H1 (cell line): ENCODE data around the gene PMS2. TPM values are rescaled to one million over a fixed set of nuclear protein-coding genes. Genes with fewer than 3 reads are reported as not detected.

Experiments
- CTCF ChIA-PET: fragments of 300-600 bp; sonication (Branson Sonifier 250); formaldehyde crosslinking; loops from one replicate; lab custom pipeline; 2021; ENCODE audit not compliant: partially characterized antibody; lab: Charles Lee
- POLR2A ChIA-PET: fragments of 300-600 bp; sonication (Branson Sonifier 250); formaldehyde crosslinking; loops from one replicate; lab custom pipeline; 2021; ENCODE audit warnings: inconsistent platforms; ENCODE audit not compliant: partially characterized antibody; lab: Charles Lee
- DNase-seq, 2 experiments: peaks; one replicate each; pipeline versions ENCODE4 v3.0.0 to v3.0.0-alpha.2; 2010 to 2022; ENCODE audit warnings: low spot score in 2 of 2, low read depth in 1 of 2, mixed read lengths in 1 of 2
- FAIRE-seq: peaks from 2 replicates; lab custom pipeline; 2011; peaks lifted over from hg19 to GRCh38; lab: Jason Lieb, UNC
- H2AFZ ChIP-seq: 2 replicates; pipeline ENCODE4 v1.8.1; 2012; ENCODE audit warnings: low read length, inconsistent platforms
- H2AK5ac ChIP-seq: 2 replicates; pipeline ENCODE4 v1.6.1; 2013; ENCODE audit warnings: low read depth, low read length
- H2BK120ac ChIP-seq: replicated peaks from 2 replicates; pipeline ENCODE3; 2013; ENCODE audit warnings: low read depth, low read length, inconsistent platforms
- H2BK12ac ChIP-seq: 2 replicates; pipeline ENCODE4 v1.6.1; 2013; ENCODE audit warnings: low read depth, low read length
- H2BK15ac ChIP-seq: 2 replicates; pipeline ENCODE4 v1.6.1; 2013; ENCODE audit warnings: low read length
- H2BK20ac ChIP-seq: 2 replicates; pipeline ENCODE4 v1.6.1; 2013; ENCODE audit warnings: low read length
- H2BK5ac ChIP-seq: 2 replicates; pipeline ENCODE4 v1.6.1; 2013; ENCODE audit warnings: low read depth, low read length
- H3K14ac ChIP-seq: 2 replicates; pipeline ENCODE4 v1.6.1; 2013; ENCODE audit warnings: inconsistent platforms; ENCODE audit not compliant: insufficient read length
- H3K18ac ChIP-seq: 2 replicates; pipeline ENCODE4 v1.6.1; 2013; ENCODE audit warnings: low read length; ENCODE audit errors: extremely low read depth
- H3K23ac ChIP-seq: 2 replicates; pipeline ENCODE4 v1.6.1; 2013; ENCODE audit warnings: inconsistent platforms; ENCODE audit not compliant: insufficient read length
- H3K23me2 ChIP-seq: 2 replicates; pipeline ENCODE4 v1.6.1; 2013; ENCODE audit warnings: low read depth, low read length
- H3K27ac ChIP-seq: 2 replicates; pipeline ENCODE4 v1.6.1; 2011; ENCODE audit warnings: low read depth, low read length, inconsistent platforms
- H3K27me3 ChIP-seq, 4 experiments: replicated peaks in 1 of 4; 1 replicate in 1 of 4; 2 replicates in 3 of 4; pipeline versions ENCODE4 v1.6.1 to v1.8.1; 2011 to 2013; ENCODE audit warnings: low read length in 3 of 4, mild to moderate bottlenecking in 3 of 4, inconsistent platforms in 2 of 4, mixed read lengths in 2 of 4, moderate library complexity in 1 of 4; ENCODE audit not compliant: control insufficient read depth in 3 of 4, insufficient read depth in 3 of 4; ENCODE audit errors: extremely low read depth in 1 of 4
- H3K36me3 ChIP-seq, 4 experiments: 2 replicates each; pipeline versions ENCODE4 v1.6.1 to v1.8.1; 2011 to 2013; ENCODE audit warnings: mild to moderate bottlenecking in 4 of 4, low read length in 3 of 4, moderate library complexity in 2 of 4, control low read depth in 1 of 4, inconsistent platforms in 1 of 4; ENCODE audit not compliant: insufficient read depth in 4 of 4, control insufficient read depth in 2 of 4
- H3K4ac ChIP-seq: replicated peaks from 2 replicates; pipeline ENCODE3; 2013; ENCODE audit warnings: low read length, low read depth, mixed read lengths, inconsistent platforms; ENCODE audit not compliant: insufficient read length
- H3K4me1 ChIP-seq, 4 experiments: replicated peaks in 1 of 4; 1 replicate in 1 of 4; 2 replicates in 3 of 4; pipeline versions ENCODE4 v1.6.1 to v1.8.1; 2011 to 2013; ENCODE audit warnings: low read length in 3 of 4, inconsistent platforms in 2 of 4, mixed read lengths in 1 of 4; ENCODE audit not compliant: insufficient read depth in 4 of 4, control insufficient read depth in 3 of 4
- H3K4me2 ChIP-seq, 2 experiments: 2 replicates each; pipeline versions ENCODE4 v1.6.1 to v1.8.1; 2011 to 2013; ENCODE audit warnings: low read depth in 2 of 2, low read length in 2 of 2, control low read depth in 1 of 2, inconsistent platforms in 1 of 2, mild to moderate bottlenecking in 1 of 2; ENCODE audit not compliant: insufficient read depth in 1 of 2
- H3K4me3 ChIP-seq, 4 experiments: fragments of 200-600, 300-600 bp in 1 of 4; sonication (generic), shearing (Covaris generic), sonication (Bioruptor Twin) in 1 of 4; 2 replicates each; pipeline versions ENCODE4 v1.5.1 to v1.8.1; 2011 to 2016; ENCODE audit warnings: low read length in 4 of 4, low read depth in 3 of 4, control low read depth in 2 of 4, inconsistent platforms in 2 of 4, mild to moderate bottlenecking in 2 of 4, mixed read lengths in 1 of 4, moderate library complexity in 1 of 4; ENCODE audit not compliant: insufficient read depth in 2 of 4; ENCODE audit errors: extremely low read depth in 1 of 4
- H3K56ac ChIP-seq: replicated peaks from 2 replicates; pipeline ENCODE3; 2013; ENCODE audit warnings: low read depth, mild to moderate bottlenecking, mixed read lengths, low read length, inconsistent platforms; ENCODE audit not compliant: insufficient read length
- H3K79me1 ChIP-seq: 2 replicates; pipeline ENCODE4 v1.6.1; 2013; ENCODE audit warnings: low read depth, low read length, control low read depth
- H3K79me2 ChIP-seq, 2 experiments: 2 replicates each; pipeline versions ENCODE4 v1.6.1 to v1.8.1; 2012 to 2013; ENCODE audit warnings: low read length in 2 of 2, mild to moderate bottlenecking in 2 of 2, inconsistent platforms in 1 of 2; ENCODE audit not compliant: insufficient read depth in 2 of 2, control insufficient read depth in 1 of 2
- H3K9ac ChIP-seq, 4 experiments: replicated peaks in 1 of 4; 1 replicate in 1 of 4; 2 replicates in 3 of 4; pipeline versions ENCODE4 v1.6.1 to v1.8.1; 2011 to 2013; ENCODE audit warnings: low read depth in 3 of 4, low read length in 3 of 4, control low read depth in 2 of 4, mild to moderate bottlenecking in 2 of 4, moderate library complexity in 2 of 4, inconsistent platforms in 1 of 4; ENCODE audit errors: extremely low read depth in 1 of 4
- H3K9me3 ChIP-seq, 2 experiments: 2 replicates each; pipeline versions ENCODE4 v1.6.1 to v1.8.1; 2012 to 2013; ENCODE audit warnings: mild to moderate bottlenecking in 2 of 2, moderate library complexity in 2 of 2, control low read depth in 1 of 2, inconsistent platforms in 1 of 2, low read depth in 1 of 2, low read length in 1 of 2, mixed read lengths in 1 of 2; ENCODE audit not compliant: insufficient read depth in 2 of 2
- H4K20me1 ChIP-seq, 2 experiments: replicated peaks in 1 of 2; 2 replicates each; pipeline versions ENCODE3 to v1.8.1; 2011 to 2013; ENCODE audit warnings: inconsistent platforms in 2 of 2, low read length in 2 of 2, mild to moderate bottlenecking in 1 of 2; ENCODE audit not compliant: insufficient read depth in 2 of 2, control insufficient read depth in 1 of 2
- H4K5ac ChIP-seq: 2 replicates; pipeline ENCODE4 v1.6.1; 2013; ENCODE audit warnings: low read length, low read depth, mixed read lengths, inconsistent platforms; ENCODE audit not compliant: insufficient read length
- H4K8ac ChIP-seq: 2 replicates; pipeline ENCODE4 v1.8.0; 2013; ENCODE audit warnings: mild to moderate bottlenecking, moderate library complexity, low read length, inconsistent platforms; ENCODE audit not compliant: insufficient read depth; ENCODE audit errors: extremely low read depth
- H4K91ac ChIP-seq: replicated peaks from 2 replicates; pipeline ENCODE3; 2013; ENCODE audit warnings: low read length, mixed read lengths, inconsistent platforms; ENCODE audit not compliant: insufficient read length
- ASH2L ChIP-seq: fragments of 200-600, 300-600 bp; sonication (generic); IDR thresholded peaks from one replicate; pipeline ENCODE4 v1.7.1; 2017; ENCODE audit warnings: low read length
- ATF3 ChIP-seq: IDR thresholded peaks from 2 replicates; pipeline ENCODE4 v1.6.1; 2011; ENCODE audit warnings: low read depth, mild to moderate bottlenecking, low read length; ENCODE audit not compliant: insufficient read depth
- BCL11A ChIP-seq, 2 experiments: IDR thresholded peaks; one replicate each; pipeline ENCODE4 v1.6.1; 2011; ENCODE audit warnings: low read depth in 2 of 2, low read length in 2 of 2, mild to moderate bottlenecking in 2 of 2
- FOSL1 ChIP-seq: IDR thresholded peaks from 2 replicates; pipeline ENCODE4 v1.6.1; 2011; ENCODE audit warnings: mild to moderate bottlenecking, low read depth, low read length, moderate library complexity; ENCODE audit not compliant: insufficient read depth
- HDAC2 ChIP-seq, 2 experiments: fragments of 300-600 bp in 1 of 2; sonication (generic) in 1 of 2; IDR thresholded peaks; 2 replicates each; pipeline ENCODE4 v1.6.1; 2011 to 2012; ENCODE audit warnings: low read depth in 2 of 2, low read length in 2 of 2, mild to moderate bottlenecking in 2 of 2, moderate library complexity in 2 of 2, borderline replicate concordance in 1 of 2, inconsistent platforms in 1 of 2
- RNF2 ChIP-seq: fragments of 200-900, 300-1000 bp; sonication (generic); IDR thresholded peaks from 2 replicates; pipeline ENCODE4 v1.7.1; 2016; ENCODE audit warnings: borderline replicate concordance, low read depth, mild to moderate bottlenecking, antibody characterized with exemption, low read length; ENCODE audit not compliant: poor library complexity, severe bottlenecking; ENCODE audit errors: missing control alignments
- RXRA ChIP-seq: IDR thresholded peaks from 2 replicates; pipeline ENCODE4 v1.6.1; 2011; ENCODE audit warnings: low read depth, mild to moderate bottlenecking, low read length, moderate library complexity; ENCODE audit not compliant: insufficient read depth
- SIRT6 ChIP-seq: IDR thresholded peaks from one replicate; pipeline ENCODE4 v1.7.1; 2012; ENCODE audit warnings: low read length, inconsistent platforms
- SP4 ChIP-seq: IDR thresholded peaks from 2 replicates; pipeline ENCODE4 v1.6.1; 2012; ENCODE audit warnings: low read length, inconsistent platforms
- WGBS, 2 experiments: shearing (Covaris generic) in 1 of 2; methylation state at CpG; one replicate each; pipeline versions ENCODE4 v1.1.6 to v1.1.7; 2013 to 2015; ENCODE audit warnings: low lambda C conversion rate in 2 of 2, mixed read lengths in 2 of 2, inconsistent platforms in 1 of 2, low coverage in 1 of 2, missing lambda C conversion rate in 1 of 2; ENCODE audit not compliant: insufficient replicate concordance in 2 of 2, insufficient coverage in 1 of 2, insufficient read length in 1 of 2; ENCODE audit errors: extremely low coverage in 1 of 2, missing lambda C conversion rate in 1 of 2; 5-methylcytosine and 5-hydroxymethylcytosine counted together
- polyA plus RNA-seq, 7 experiments: library from polyadenylated mRNA; depleted of rRNA in 3 of 7; stranded (reverse) in 5 of 7; unstranded in 2 of 7; fragments of >200 nt in 5 of 7; fragments of 200-250 nt in 2 of 7; gene quantifications; 1 replicate in 5 of 7; 2 replicates in 1 of 7; 4 replicates in 1 of 7; pipeline versions ENCODE4 v1.2.1 to v1.2.3, GENCODE V29; 2011 to 2013; ENCODE audit warnings: missing spikeins in 2 of 7, mixed read lengths in 2 of 7
- total RNA-seq: library from RNA; stranded (reverse); fragmentation: NEBNext Ultra II Directional; extraction: Animal tissue kit (Norgen Biotek cat#: 25700); gene quantifications from 2 replicates; pipeline ENCODE4 v1.2.1, GENCODE V29; 2021
- TF ChIP-seq, protein P1 (sequence below): IDR thresholded peaks from 2 replicates; pipeline ENCODE4 v1.6.1; 2011; ENCODE audit warnings: low read length, improper control_type of control experiment

The PMS2 gene
- total and polyA plus RNA-seq, 2 of the 8 experiments (the other 6 are each of a cell fraction or from before 2014, with no cell fraction given): 4.8 to 12.1 TPM

DNA sequence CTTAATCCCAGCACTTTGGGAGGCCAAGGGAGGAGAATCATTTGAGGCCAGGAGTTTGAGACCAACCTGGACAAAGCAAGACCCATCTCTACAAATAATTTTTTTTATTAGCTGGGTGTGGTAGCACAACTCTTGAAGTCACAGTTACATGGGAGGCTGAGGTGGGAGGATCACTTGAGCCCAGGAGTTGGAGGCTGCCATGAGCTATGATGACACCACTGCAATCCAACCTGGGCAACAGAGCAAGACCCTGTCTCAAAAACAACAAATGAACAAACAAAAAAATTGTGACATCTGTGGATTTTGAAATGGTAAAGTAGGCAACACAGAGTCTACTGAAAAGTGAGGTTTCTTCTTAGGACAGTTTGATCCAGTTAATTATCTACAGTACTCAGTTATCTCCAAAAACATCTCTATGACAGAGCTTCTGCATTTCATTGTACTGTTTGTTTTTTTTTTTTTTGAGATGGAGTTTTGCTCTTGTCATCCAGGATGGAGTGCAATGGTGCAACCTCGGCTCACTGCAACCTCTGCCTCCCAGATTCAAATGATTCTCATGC, 19.0 kb upstream of the PMS2 start:
- peaks cover 16 to 74% (median 46%) of the 10 kb centered on the region in 4 experiments for H3K36me3 ChIP-seq
- peaks cover 7 to 13% of the 10 kb centered on the region in 2 experiments for H4K20me1 ChIP-seq
- no peak overlapping the region for H3K4me3 ChIP-seq
- H3K79me2 ChIP-seq: peaks cover 0 to 3% of the 10 kb centered on the region in 2 experiments; a peak in 2 of 4 replicates
- no peak overlapping the region for H3K14ac ChIP-seq
- H3K27me3 ChIP-seq: no peaks in the 10 kb centered on the region
- no peak overlapping the region for H3K23ac ChIP-seq
- H4K8ac ChIP-seq: no peak overlapping the region
- H3K9me3 ChIP-seq: no peaks in the 10 kb centered on the region
- ChIA-PET CTCF (interaction anchor here (0.7 to 3.7 kb wide), 10 partner anchors 10 to 137 kb away, joined by 3 to 31 read pairs (median 5); no protein-coding TSS in a partner anchor), POLR2A (interaction anchor here (0.8 to 6.7 kb wide), 5 partner anchors 13 to 76 kb away, joined by 3 to 66 read pairs (median 5); partner anchors contain the start of genes AIMP2 and PMS2)
- no peak overlapping the region for H2BK5ac ChIP-seq
- no peak for DNase-seq
- no peak overlapping the region for H2AK5ac ChIP-seq
- no peak overlapping the region for H3K4me2 ChIP-seq
- H3K23me2 ChIP-seq: no peaks in the 10 kb centered on the region
- no peak overlapping the region for H2BK15ac ChIP-seq
- 92% methylated on average over 1 of the region's 1 CpG; no CpG with 5 or more reads in 1 of the 2 experiments for WGBS, 2 experiments
- no peak overlapping the region for H2BK20ac ChIP-seq
- H3K79me1 ChIP-seq: no peaks in the 10 kb centered on the region
- H2AFZ ChIP-seq: no peak overlapping the region
- H3K4ac ChIP-seq: no peak overlapping the region
- no peak overlapping the region for H3K9ac ChIP-seq
- H4K91ac ChIP-seq: no peak overlapping the region
- H2BK120ac ChIP-seq: no peak overlapping the region
- FAIRE-seq: no peak
- H3K18ac ChIP-seq: no peak overlapping the region
- H2BK12ac ChIP-seq: no peak overlapping the region
- H4K5ac ChIP-seq: no peak overlapping the region
- no peaks in the 10 kb centered on the region for H3K4me1 ChIP-seq
- no peak overlapping the region for H3K27ac ChIP-seq
- H3K56ac ChIP-seq: no peak overlapping the region
- no peak for TF ChIP-seq SIRT6
- TF ChIP-seq ATF3: no peak
- no peak for TF ChIP-seq ASH2L
- TF ChIP-seq HDAC2 (IDR thresholded peaks at IDR 0.05; ENCODE audit: borderline replicate concordance in 1 of 2, low read depth in 2 of 2, low read length in 2 of 2): no peak
- TF ChIP-seq RNF2: no peak
- TF ChIP-seq, protein P1, sequence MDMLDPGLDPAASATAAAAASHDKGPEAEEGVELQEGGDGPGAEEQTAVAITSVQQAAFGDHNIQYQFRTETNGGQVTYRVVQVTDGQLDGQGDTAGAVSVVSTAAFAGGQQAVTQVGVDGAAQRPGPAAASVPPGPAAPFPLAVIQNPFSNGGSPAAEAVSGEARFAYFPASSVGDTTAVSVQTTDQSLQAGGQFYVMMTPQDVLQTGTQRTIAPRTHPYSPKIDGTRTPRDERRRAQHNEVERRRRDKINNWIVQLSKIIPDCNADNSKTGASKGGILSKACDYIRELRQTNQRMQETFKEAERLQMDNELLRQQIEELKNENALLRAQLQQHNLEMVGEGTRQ: no peak
- no peak for TF ChIP-seq RXRA
- no peak for TF ChIP-seq SP4
- TF ChIP-seq BCL11A (IDR thresholded peaks at IDR 0.05; ENCODE audit: low read depth in 2 of 2, low read length in 2 of 2): no peak
- no peak for TF ChIP-seq FOSL1
